Pancreas (tissue), 10 donors: ENCODE data around the gene CAMK2N2. TPM values are rescaled to one million over a fixed set of nuclear protein-coding genes. Genes with fewer than 3 reads are reported as not detected.

Source experiments
- ATAC-seq, 4 donors: fragments of 200-7000 bp; cut with Tn5 transposase; one replicate each; pipeline versions ENCODE4 v1.8.0 to v1.9.1; 2020; ENCODE audit warnings: mild to moderate bottlenecking in 4 of 4, moderate library complexity in 4 of 4
- DNase-seq, 6 donors: peaks; one replicate each; pipeline ENCODE4 v3.0.0-alpha.2; 2020
- FAIRE-seq: peaks from 2 replicates; lab custom pipeline; 2012; peaks lifted over from hg19 to GRCh38; lab: Jason Lieb, UNC
- H3K27ac ChIP-seq, 4 donors: fragments of 200-600 bp; sonication (generic); 1 replicate in 3 of 4; 2 replicates in 1 of 4; pipeline versions ENCODE4 v1.5.0 to v1.8.0; 2020
- H3K27me3 ChIP-seq, 4 donors: fragments of 200-600 bp; one replicate each; pipeline ENCODE4 v1.8.0; 2021
- H3K36me3 ChIP-seq, 3 donors: fragments of 200-600 bp; sonication (generic) in 1 of 3; one replicate each; pipeline versions ENCODE4 v1.5.0 to v1.8.0; 2020 to 2021
- H3K4me1 ChIP-seq, 3 donors: fragments of 200-600 bp; one replicate each; pipeline ENCODE4 v1.8.0; 2021
- H3K4me3 ChIP-seq, 4 donors: fragments of 200-600 bp; sonication (generic) in 2 of 4; one replicate each; pipeline versions ENCODE4 v1.5.0 to v1.8.0; 2020 to 2021
- H3K9me3 ChIP-seq, 4 donors: fragments of 200-600 bp; one replicate each; pipeline ENCODE4 v1.8.0; 2021
- WGBS, 2 donors: extraction: QIAGEN DNeasy Blood & Tissue Kit; methylation state at CpG; one replicate each; pipeline ENCODE4 v1.1.7; 2013; 5-methylcytosine and 5-hydroxymethylcytosine counted together
- intact Hi-C, 3 donors: fragments of 100-400 bp; cut with DNase I; formaldehyde crosslinking; loops; one replicate each; pipeline versions ENCODE4 v1.11.1 to v1.14.2; 2022
- polyA plus RNA-seq, 2 donors: library from polyadenylated mRNA; stranded (reverse); fragments of 200-250 nt; gene quantifications; one replicate each; pipeline ENCODE4 v1.2.3, GENCODE V29; 2013
- total RNA-seq, 6 donors: library from RNA; stranded (reverse); fragmentation: NEBNext Ultra II Directional in 4 of 6; extraction: Animal tissue kit (Norgen Biotek cat#: 25700) in 4 of 6; gene quantifications; one replicate each; pipeline versions ENCODE4 v1.2.1 to v1.2.4, GENCODE V29; 2021 to 2023
- TF ChIP-seq, protein P1 (sequence below), 4 donors: fragments of 200-600 bp; sonication (generic) in 3 of 4; IDR thresholded peaks; one replicate each; pipeline versions ENCODE4 v1.5.0 to v1.8.0; 2021; ENCODE audit warnings: antibody characterized with exemption in 4 of 4
- donor health status: healthy with polysubstance abuse.
- donor health status: DM: no; HTN: no; CAD: no; lungs with moderate emphysema.
- donor health status: DM: no; HTN: no; CAD: no.
- donor health status: control.
- donor health status: control.
- donor health status: Bipolar disorder and iron deficiency.
- donor health status: DM: yes; HTN: yes; CAD: no.
- donor health status: DM: no; HTN: no; CAD: no.
- donor health status: DM: no; HTN: no; CAD: no.
- donor health status: DM: yes; HTN: yes; CAD: no.

CAMK2N2 gene
- total and polyA plus RNA-seq, 8 donors, result 7.5 to 33.7 (median 15.7) TPM

DNA sequence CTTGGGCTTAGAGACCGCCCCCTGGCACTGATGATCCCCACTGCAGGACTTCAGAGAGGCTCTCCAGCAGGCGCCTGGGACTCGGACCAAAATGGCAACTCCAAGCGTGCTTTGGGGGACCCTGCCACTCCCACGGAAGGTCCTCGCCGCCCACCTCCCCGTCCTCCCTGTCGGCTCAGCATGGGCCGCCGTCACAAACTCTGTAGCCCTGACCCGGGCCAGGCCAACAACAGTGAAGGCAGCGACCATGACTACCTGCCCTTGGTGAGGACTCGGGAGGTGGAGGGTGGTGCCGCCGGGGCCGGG is 20.3 kb downstream of the CAMK2N2 start:
- no peak for FAIRE-seq
- intact Hi-C loops, result loop anchor here in 1 of 3 donors (10.0 kb wide), 2 partner anchors 46 to 346 kb away; no protein-coding TSS in a partner anchor

DNA sequence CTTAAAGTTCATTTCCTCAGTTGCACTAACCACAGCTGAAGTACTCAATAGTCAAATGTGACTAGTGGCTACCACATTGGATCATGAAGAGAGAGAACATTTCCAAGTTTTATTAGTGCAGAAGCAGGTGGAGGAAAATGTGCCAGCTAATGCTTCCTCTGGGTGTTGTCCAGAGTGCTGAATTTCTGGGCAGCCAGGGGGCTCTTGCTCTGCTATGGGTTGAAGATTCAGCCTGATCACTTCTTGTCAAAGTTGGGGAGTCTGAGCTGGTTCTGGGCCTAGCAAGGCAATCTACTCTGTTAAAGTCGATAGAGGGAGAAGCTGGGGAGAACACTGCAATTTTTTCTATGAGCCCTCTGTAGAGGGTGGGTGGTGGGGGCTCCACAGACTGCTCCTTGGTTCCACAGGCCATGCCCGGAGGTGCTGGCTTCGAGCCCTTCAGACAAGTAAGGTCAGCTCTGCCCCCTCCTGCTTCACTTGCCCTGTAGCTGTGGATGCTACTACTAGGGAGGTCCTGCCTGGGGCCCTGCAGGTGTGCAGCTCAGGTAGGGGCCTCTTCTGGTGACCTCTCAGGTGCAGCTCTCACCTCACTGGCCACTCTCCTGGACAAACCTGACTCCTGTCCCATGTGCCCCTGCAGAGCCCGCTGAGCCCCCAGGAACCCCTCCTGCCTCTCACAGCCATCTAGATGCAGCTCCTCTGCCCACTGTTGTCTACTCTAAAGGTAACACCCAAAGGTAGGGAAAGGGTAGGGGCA is 20.8 kb downstream of the CAMK2N2 start:
- TF ChIP-seq, protein P1, sequence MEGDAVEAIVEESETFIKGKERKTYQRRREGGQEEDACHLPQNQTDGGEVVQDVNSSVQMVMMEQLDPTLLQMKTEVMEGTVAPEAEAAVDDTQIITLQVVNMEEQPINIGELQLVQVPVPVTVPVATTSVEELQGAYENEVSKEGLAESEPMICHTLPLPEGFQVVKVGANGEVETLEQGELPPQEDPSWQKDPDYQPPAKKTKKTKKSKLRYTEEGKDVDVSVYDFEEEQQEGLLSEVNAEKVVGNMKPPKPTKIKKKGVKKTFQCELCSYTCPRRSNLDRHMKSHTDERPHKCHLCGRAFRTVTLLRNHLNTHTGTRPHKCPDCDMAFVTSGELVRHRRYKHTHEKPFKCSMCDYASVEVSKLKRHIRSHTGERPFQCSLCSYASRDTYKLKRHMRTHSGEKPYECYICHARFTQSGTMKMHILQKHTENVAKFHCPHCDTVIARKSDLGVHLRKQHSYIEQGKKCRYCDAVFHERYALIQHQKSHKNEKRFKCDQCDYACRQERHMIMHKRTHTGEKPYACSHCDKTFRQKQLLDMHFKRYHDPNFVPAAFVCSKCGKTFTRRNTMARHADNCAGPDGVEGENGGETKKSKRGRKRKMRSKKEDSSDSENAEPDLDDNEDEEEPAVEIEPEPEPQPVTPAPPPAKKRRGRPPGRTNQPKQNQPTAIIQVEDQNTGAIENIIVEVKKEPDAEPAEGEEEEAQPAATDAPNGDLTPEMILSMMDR (IDR thresholded peaks at IDR 0.05), result no peak
- ATAC-seq, result no peak
- H3K4me3 ChIP-seq, result no peak overlapping the region
- H3K27ac ChIP-seq, result no peak overlapping the region
- H3K4me1 ChIP-seq, result peaks cover 0 to 8% (median 0%) of the 10 kb centered on the region in 3 donors
- no peaks in the 10 kb centered on the region for H3K27me3 ChIP-seq
- no peaks in the 10 kb centered on the region for H3K9me3 ChIP-seq
- peaks cover 0 to 24% (median 12%) of the 10 kb centered on the region in 3 donors for H3K36me3 ChIP-seq
- 70 to 79% methylated on average over 4 of the region's 4 CpGs for WGBS, 2 donors
- DNase-seq, result no peak
- FAIRE-seq, result no peak
- intact Hi-C loops, result loop anchor here in 1 of 3 donors (10.0 kb wide), 2 partner anchors 46 to 346 kb away; no protein-coding TSS in a partner anchor

More for the DNA sequence above, 20.3 kb downstream of the CAMK2N2 start:
- Histone ChIP-seq H3K27me3 (no peaks in the 10 kb centered on the region), H3K4me1 (peaks cover 0 to 8% (median 0%) of the 10 kb centered on the region in 3 donors), H3K36me3 (peaks cover 0 to 24% (median 12%) of the 10 kb centered on the region in 3 donors), H3K27ac (peak overlapping the region in 1 of 4 donors; percentile 26), H3K4me3 (peak overlapping the region in 2 of 4 donors; percentile 37 to 40), H3K9me3 (no peaks in the 10 kb centered on the region)
- WGBS, 2 donors, result 28 to 34% methylated on average over 17 of the region's 17 CpGs
- ATAC-seq (no peak), DNase-seq (no peak)
- TF ChIP-seq, protein P1 (IDR thresholded peaks at IDR 0.05), result no peak

DNA sequence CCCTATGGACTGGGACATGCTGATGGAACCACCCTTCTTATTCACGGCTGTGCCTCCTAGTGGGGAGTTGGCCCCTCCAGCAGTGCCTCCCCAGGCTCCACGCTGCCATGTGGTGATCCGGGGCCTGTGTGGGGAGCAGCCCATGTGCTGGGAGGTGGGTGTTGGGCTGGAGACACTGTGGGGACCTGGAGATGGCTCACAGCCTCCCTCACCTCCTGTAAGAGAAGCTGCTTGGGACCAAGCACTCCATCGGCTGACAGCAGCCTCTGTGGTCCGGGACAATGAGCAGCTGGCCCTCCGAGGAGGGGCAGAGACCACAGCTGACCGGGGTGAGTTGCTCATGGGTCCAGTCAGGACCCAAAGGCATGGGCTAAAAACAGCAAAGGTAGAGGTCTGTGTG is 21.6 kb downstream of the CAMK2N2 start:
- FAIRE-seq (no peak), ATAC-seq (no peak), DNase-seq (no peak)
- Histone ChIP-seq H3K27me3 (no peaks in the 10 kb centered on the region), H3K27ac (no peak overlapping the region), H3K4me3 (no peak overlapping the region), H3K9me3 (no peaks in the 10 kb centered on the region), H3K4me1 (peaks cover 0 to 8% (median 0%) of the 10 kb centered on the region in 3 donors), H3K36me3 (peaks cover 0 to 15% (median 12%) of the 10 kb centered on the region in 3 donors)
- intact Hi-C loops, result loop anchor here in 2 of 3 donors (10.0 kb wide), 3 partner anchors 45 to 345 kb away; no protein-coding TSS in a partner anchor
- TF ChIP-seq, protein P1 (IDR thresholded peaks at IDR 0.05), result no peak
- WGBS, 2 donors, result 81% methylated on average over 7 of the region's 7 CpGs

DNA sequence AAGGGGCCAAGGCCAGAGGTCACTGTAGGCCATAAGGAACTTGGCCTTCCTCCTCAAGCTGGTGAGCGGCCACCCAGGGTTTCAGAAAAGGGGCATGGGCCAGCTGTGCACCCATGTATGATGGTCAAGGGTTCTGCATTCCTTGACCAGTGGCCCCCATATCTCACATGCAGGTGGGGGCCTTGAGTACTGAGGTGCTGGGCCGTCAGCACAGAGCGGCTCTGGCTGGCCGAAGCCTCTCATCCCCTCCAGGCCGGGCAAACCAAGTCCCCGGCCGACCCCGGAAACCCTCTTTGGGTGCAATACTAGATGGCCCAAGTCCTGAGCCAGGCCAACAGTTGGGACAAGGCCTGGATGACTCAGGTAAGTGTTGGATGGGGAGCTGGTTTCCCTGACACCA is 22.1 kb downstream of the CAMK2N2 start:
- DNase-seq (no peak), ATAC-seq (no peak), FAIRE-seq (no peak)
- Histone ChIP-seq H3K27ac (no peak overlapping the region), H3K4me3 (no peak overlapping the region), H3K27me3 (no peaks in the 10 kb centered on the region), H3K4me1 (peaks cover 0 to 8% (median 0%) of the 10 kb centered on the region in 3 donors), H3K9me3 (no peaks in the 10 kb centered on the region), H3K36me3 (peaks cover 0 to 13% (median 12%) of the 10 kb centered on the region in 3 donors)
- intact Hi-C loops, result loop anchor here in 1 of 3 donors (10.0 kb wide), 2 partner anchors 94 to 344 kb away; no protein-coding TSS in a partner anchor
- 90% methylated on average over 8 of the region's 8 CpGs for WGBS, 2 donors
- TF ChIP-seq, protein P1 (IDR thresholded peaks at IDR 0.05), result no peak
